ENCODE data around the gene HRH3.

DNA sequence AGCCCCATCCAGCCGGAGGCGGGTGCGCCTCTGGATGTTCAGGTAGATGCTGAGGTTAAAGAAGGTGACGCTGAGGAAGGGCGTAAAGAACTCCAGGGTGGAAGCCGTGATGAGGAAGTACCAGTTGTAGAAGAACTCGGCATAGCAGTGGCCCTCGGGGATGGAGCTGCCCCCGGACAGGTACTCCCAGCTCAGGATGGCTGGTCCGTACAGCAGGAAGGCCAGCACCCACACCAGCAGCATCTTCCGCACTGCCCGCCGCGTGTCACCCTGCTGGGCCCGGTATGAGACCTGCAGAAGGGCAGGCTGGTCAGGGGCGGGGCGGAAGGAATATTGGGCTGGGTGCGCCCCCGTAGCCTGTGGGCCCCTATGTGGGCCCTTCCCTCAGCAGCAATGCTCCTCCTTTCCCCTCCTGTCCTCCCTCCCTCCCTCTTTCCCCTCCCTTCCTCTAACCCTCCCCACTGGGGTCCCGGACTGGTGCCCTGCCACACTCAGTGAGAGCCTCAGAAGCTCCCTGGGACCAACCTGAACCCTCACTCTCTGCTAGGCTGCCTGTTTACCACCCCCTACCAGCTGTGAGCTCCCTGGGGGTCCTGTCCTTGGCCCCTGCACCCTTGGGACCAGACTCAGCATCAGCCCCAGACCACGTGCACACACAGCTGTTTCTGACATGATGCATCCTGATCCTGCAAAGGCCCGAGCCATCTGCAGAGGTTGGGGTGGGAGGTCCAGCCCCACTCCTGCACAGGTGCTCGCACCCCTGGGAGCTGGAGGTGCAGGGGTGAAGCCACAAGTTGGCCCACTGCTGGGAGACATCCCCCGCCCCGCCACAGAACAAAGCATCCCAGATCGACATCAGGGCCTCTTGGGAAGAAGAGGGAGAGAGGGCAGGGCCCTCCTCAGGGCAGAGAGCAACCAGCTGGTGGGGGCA is 3.2 kb downstream of the HRH3 start:
- TF ChIP-seq, protein P1, sequence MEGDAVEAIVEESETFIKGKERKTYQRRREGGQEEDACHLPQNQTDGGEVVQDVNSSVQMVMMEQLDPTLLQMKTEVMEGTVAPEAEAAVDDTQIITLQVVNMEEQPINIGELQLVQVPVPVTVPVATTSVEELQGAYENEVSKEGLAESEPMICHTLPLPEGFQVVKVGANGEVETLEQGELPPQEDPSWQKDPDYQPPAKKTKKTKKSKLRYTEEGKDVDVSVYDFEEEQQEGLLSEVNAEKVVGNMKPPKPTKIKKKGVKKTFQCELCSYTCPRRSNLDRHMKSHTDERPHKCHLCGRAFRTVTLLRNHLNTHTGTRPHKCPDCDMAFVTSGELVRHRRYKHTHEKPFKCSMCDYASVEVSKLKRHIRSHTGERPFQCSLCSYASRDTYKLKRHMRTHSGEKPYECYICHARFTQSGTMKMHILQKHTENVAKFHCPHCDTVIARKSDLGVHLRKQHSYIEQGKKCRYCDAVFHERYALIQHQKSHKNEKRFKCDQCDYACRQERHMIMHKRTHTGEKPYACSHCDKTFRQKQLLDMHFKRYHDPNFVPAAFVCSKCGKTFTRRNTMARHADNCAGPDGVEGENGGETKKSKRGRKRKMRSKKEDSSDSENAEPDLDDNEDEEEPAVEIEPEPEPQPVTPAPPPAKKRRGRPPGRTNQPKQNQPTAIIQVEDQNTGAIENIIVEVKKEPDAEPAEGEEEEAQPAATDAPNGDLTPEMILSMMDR (IDR thresholded peaks at IDR 0.05) = no peak
- TF ChIP-seq POLR2AphosphoS5 (IDR thresholded peaks at IDR 0.05) = no peak

Measured in prostate gland (tissue), 2 donors.